GM19099 (cell line): ENCODE measurements around the gene THAP7.

ENCODE experiments used
- POLR2A ChIP-seq: IDR thresholded peaks from 3 replicates; pipeline ENCODE4 v1.6.1; 2011; ENCODE audit warnings: low read depth; ENCODE audit not compliant: insufficient read length; ENCODE audit errors: extremely low read depth

THAP7 gene

DNA sequence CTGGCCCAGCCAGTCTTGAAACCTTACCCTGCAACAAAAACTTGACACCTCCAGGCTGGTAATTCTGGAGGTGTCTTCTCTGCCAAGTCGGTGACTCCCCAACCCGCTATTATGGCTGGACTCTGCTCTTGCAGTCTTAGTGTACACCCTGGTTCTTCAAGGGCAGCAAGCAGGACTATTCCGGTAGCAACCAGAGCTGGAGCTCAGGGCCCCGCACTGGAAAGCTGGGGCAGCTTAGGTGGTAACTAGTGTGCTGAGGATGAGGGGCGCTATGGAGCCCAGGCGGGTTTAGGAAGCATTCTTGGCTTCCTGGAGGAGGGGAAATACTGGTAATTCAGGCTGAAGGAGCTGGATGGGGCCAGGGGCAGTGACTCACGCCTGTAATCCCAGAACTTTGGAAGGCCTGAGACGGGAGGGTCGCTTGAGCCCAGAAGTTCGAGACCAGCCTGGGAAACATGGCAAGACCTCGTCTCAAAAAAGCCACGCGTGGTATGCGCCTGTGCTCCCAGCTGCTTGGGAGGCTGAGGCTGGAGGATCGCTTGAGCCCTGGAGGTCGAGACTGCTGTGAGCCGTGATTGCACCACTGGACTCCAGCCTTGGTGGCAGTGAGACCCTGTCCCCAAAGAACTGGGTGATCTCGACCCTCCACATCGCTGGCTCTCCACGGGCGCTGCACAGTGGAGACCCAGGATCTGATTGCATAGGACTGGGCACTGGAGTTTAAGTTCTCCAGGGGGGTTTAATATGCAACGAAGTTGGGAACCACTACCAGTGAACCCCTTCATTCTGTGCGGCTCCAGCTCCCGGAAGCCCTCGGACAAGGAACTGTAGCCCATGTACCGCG lies 45.4 kb downstream of the THAP7 start:
- TF ChIP-seq POLR2A = no peak

DNA sequence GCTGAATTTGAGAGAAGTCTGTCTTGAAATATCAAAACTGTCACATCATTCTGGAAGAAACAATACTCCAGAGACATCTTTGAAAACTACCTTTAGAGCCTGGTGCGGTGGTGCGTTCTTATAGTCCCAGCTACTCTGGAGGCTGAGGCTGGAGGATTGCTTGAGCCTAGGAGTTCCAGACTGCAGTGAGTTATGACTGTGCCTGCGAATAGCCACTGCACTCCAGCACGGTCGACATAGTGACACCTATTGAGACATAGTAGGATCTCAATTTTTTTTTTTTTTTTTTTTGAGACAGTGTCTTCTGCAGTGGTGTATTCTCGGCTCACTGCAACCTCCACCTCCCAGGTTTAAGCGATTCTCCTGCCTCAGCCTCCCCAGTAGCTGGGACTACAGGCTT lies 46.4 kb downstream of the THAP7 start:
- TF ChIP-seq POLR2A = no peak

DNA sequence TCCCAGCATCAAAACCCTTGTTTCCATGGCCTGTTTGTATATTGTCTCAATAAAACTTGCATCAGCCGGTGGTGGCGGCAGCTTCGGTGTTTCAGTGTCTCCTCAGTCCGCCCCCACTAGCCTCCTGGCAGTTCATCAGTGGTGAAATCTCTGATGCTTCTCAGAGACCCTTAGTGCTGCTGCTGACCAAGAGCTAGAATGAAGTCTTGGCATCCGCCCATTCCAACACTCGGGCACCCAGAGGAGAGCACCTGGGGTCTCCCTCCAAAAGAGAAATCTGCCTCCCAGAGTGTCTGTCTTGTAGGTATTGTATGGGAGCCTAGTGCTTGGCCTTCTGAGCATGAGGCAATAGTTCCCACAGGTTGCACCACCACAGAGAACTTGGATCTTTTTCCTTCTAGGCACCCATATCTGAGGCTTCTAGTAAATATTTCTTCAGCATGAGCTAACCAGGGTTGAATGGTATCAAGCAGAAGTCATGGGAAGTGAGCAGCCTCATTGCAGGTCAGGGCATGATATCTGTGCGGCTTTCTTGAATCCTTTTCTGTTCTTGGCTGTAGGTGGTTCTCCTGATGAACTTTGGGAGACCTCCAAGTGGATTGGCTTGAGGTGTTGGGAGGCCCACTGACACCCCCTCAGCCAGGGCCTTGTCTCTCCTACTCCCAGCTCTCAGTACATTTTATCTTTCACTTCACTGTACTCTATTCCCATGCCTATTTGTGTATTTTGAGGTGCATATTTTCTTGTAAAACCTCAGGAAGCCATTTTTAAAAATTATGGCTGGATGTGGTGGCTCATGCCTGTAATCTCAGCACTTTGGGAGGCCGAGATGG lies 48.0 kb downstream of the THAP7 start:
- TF ChIP-seq POLR2A = no peak

DNA sequence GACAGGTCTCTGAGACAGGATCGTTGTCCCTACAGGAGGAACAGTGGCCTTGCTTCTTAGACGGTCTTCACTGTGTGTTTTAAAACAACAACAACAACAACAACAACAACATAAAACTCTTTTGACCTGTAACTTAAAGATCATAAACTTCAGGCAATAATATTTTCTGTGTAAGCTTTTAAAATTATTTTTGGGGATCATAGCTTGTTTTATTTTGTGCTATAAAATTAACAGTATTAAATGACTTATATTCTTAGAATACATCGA lies 48.6 kb downstream of the THAP7 start:
- TF ChIP-seq POLR2A = no peak

DNA sequence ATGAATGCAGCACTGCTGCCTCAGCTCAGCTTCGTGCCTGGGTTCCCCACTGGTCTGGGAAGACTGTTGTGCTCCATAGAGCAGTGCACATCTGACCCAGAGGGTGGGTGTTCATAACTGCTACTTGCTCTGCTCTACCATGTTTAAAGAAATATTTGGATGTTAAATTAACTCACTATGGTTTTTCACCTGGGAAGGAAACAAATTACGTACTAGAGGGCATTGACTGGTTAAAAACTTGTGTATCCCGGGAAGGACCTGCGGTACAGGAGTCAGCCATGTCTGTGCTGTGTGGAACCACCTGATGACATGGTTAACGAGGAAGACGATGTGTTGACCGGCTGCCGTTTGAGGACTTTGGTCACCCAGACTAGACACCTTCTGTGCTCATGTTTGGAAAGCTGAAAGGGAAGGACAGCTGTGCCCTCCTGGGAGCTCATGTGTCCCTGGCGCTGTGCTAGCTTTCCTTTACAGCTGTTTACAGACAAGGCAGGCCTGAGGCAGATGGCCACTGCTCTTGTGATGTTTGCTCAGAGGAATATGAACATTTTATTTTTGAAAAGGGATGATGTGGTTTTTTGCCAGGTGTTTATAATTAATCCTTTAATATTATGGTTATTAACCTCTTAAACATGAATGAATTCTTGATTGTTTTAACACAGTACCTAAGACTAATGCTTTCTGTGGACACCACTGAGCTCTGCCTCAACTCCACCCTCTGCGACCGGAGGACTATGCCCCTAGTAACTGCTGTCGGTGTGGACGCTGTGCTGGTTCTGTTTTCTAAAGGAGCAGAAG lies 49.2 kb downstream of the THAP7 start:
- TF ChIP-seq POLR2A = no peak

DNA sequence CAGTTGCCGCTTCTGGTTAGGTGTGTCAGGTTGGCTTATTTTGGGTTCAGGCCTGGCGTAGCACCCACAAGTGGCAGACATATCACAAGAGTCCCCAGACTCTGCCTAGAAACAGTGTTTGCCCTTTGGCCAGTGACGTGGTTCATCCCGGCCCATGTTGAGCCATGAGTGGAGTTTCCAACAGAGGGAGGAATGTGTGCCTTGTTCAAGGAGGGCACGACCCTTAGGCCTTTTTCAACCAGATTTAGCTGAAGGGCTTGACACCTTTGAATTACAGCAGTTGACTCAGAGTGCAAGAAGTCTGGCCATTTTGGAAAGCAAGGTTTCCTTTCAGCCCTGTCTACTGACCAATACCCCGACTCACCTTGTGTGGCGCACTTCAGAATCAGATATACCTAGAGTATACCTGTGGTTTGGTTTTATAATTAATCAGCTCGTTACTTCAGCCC lies 50.0 kb downstream of the THAP7 start:
- no peak for TF ChIP-seq POLR2A

DNA sequence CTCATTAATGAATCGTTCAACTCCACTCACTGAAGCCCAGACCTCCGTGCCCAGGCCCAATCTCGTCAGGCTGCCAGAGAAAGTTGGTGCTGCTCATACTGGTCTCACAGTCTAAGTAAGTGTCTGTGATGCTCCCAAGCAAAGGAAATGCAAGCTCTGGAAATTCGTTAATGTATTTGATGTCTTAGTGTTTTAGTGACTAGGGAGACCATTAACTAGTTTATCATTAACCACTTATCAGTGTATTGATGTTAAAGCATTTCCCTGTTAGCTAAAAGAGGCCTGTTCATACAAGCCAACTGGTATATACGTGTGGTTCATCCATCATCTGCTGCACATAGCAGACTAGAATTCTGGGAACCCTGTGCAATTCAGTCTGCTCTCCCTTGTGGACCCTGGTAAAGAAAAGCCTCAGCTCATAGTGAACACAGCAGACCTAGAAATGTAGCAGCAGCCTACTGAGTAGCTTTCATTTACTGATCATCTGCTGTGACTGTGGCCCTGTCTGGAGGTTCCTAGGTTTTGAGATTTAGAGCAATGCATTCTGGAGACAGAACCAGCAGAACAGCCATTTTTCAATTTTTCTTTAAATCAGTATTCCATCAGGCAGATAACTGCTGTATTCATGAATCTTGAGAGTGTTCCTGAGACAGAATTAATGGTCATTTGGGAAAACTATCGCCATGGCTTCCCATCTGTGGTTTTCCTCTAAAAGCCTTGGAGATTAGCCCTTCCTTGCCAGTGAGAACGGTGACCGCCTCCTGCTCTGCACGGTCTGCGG lies 50.6 kb downstream of the THAP7 start:
- TF ChIP-seq POLR2A = no peak

DNA sequence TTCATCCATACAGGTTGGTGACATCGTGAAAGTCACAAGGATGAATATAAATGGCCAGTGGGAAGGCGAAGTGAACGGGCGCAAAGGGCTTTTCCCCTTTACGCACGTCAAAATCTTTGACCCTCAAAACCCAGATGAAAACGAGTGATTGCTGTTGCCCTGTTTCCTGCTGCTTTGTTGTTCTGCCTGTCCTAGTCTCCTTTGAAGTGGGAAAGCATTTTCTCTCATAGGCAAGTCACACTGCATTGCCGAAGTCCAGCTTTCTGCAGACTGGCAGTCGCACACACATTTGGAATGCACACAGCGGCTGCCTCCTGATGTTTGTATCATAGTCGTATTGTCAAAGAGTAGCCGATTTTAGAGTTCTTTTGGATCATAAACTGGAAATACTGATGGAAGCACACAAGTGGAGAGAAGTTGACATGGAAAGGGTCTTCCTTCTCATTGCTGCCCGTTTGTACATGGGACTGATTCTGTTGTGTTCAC lies 52.2 kb downstream of the THAP7 start:
- TF ChIP-seq POLR2A = no peak
